Hindlimb muscle (tissue), 1 donor: ENCODE results near the gene VSIR. TPM values are rescaled to one million over a fixed set of nuclear protein-coding genes. Genes with fewer than 3 reads are reported as not detected.

ENCODE experiments used
- DNase-seq: peaks from one replicate; pipeline ENCODE4 v3.0.0-alpha.2; 2013
- polyA plus RNA-seq: library from polyadenylated mRNA; unstranded; fragments of 120-200 nt; gene quantifications from one replicate; pipeline ENCODE4 v1.2.1, GENCODE V29; 2013; ENCODE audit not compliant: insufficient read length

The VSIR gene
- polyA plus RNA-seq, 1 donor = 50.4 TPM

DNA sequence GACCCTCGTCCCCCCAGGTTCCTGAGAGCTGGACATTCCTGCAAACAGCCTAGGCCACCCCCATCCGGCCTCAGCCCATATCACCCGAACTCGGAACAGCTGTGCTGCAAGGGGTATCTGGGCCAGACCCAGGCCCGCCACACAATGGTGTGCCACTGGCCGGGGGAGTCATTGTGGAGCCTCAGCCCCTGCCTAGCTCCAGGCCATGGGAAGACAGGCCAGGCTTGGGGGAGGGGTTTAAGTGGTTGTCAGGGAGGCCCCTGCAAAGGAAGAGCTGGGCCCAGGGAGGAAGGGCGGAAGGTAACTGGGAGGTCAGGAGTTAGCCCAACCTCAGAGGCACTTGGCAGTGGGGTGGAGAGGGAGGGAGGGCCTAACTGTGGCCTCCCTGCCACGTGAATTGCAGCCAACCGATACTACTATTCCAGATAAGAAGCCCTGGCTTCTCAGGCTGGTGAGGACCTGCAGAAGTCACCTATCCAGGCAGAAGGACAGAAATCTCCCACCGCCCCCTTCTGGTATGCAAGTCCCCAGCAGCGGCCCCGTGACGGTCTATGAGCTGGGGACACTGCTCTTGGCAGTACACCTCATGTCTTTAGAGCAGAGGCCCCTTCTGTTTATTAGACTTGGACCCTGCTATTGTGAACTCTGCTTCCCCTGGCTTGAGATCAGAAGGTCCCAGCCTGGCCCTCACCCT, 26.8 kb downstream of the VSIR start:
- DNase-seq = no peak

DNA sequence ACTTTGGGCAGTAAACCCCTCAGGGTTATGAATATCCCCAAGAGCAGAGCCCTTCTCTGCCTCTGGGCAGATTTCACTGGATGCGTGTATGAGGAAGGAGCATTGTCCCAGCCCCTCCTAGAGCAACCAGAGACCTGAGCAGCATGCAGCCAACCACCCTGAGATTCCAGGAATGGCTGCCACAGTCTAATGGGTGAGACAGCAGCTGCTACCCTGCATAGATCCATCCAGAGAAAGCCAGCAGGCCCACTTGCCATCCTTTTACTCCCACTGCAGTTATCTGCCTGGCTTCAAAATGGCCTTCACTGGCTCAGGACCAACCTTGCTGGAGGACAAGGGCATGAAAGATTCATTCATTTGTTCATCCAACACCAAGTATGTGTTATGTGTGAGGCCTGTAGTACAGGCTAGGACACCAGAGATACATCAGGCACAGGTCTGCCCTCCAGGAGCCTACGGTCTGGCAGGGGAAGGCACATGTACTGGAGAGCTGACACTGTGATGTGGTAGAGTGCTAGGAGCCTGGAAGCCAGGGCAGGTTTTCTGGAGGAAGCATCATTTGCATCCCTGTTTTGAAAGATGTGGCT, 27.6 kb downstream of the VSIR start:
- DNase-seq = no peak

DNA sequence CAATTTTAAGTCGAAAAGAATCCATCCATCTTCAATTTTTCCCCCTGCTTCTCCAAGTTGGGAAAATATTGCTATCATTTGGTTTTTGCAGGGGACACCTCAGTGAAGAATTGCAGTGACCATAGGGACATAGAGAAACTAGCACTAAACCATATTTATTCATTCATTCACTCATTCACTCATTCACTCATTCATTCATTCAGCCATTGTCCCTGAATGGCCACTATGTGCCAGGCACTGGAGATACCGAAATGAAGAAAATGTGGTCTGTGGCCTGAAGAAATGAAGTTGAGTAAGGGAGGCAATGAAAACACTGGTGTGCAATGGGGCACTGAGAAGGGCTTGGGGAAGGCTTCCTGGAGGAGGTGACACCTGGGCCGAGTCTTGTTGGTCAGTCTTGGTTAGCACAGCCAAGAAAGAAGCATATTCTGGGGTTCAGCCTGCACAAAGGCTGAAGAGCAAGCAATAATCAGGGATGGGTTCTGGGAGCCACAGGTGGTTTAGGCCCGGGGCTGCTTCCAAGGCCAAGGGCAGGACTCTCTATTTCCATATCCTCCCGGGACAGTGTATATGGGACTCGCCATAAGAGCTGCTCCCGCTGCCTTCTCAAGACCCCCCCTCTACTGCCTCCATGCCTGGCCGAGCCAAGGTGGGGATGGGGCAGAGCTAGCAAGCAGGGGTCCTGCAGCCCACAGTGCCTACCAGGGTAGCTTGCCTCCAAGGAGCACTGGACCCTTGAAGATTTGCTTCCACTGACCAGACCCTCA, 28.2 kb downstream of the VSIR start:
- DNase-seq = no peak

DNA sequence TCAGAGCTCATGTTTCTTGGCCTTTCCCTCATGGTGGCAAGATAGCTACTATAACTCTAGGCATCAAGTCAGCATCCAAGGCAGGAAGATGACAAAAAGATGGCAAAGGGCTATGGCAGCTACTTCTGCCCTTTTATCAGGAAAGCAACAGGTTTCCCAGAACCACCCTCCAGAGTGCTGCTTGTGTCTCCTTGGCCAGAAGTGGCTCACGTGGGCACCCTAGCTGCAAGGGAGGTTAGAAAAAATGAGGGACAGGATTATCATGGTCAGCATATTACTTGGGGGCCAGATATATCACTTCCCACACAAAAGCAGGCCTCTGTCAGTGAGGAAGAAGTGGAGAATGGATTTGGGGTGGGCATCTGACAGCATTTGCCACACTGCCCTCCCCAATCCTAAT, 29.5 kb downstream of the VSIR start:
- DNase-seq = no peak

DNA sequence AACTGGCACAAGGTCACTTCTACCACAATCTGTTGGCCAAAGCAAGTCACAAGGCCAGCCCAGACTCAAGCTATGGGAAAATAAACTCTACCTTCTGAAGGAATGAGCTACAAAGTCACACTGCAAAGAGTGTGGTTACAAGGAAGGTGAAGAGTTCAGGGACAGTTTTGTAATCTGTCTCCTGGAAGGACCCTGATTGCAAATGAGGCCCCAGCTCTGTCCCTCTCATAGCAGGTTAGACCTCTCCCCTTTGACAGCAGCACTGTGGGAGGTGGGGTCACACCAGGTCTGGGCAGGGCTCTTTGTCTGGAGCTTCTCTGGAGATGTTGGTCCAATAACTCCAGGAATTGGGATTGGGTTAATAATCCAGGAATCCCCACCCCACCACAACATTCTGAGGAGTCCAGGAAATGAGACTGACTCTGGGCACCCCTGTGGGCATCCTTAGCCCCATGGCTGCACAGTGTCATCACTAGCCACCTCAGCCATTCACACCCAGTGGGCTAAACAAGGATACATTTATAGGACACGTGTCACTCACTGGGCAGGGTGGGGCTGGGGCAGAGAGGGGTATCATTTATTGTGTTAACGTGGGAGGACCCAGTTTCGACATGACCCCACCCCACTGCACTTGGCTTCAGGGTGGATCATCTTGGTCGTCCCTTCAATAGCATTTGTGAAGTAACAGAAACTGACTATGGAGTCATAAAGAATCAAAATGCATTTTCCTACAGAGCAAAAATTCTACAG, 30.1 kb downstream of the VSIR start:
- DNase-seq = no peak

DNA sequence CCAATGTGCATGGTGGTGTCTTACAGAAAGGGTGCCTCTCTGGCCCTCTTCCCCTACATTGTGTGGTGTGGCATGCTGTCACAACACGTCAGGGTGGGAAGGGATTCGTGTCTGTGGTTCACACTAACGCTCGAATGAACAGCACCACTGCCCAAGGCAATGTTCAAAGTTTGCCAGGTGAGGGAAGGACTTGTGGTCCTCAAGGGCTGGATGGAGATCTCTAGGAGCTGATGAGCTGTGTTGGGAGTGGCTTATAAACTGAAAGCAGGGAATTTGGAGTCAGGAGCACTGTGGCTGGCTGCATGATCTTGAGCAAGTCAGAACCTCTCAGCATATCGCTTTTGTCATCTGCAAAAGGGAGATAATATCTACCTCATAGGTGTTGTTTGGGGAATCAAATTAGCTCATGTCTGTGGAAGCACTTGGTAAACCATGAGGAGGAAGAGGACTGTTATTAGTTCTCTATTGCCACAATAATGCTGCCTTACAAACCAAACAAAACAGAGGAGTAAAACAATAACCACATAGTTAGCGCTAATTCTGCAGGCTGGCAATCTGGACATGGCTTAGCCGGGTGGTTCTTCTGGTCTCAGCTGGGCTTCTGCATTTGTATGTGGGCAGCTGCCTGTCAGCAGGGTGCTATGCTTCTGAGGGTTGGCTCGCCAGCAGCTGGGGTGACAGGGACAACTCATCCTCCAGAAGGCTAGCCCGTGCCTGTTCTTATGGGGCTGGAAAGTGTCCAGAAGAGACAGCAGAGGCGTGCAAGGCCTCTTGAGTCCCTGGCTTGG, 30.8 kb downstream of the VSIR start:
- DNase-seq = no peak

DNA sequence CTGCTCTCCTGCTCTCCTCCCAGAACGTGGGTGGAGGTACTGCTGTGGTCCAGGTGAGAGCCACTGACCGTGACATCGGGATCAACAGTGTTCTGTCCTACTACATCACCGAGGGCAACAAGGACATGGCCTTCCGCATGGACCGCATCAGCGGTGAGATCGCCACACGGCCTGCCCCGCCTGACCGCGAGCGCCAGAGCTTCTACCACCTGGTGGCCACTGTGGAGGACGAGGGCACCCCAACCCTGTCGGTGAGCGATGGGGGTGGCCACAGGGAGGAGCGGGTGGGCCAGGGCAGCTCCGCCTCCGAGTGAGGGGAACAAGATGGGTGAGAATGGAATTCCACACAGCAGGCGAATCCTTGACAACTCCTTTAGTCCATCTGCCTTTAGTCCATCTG, 31.6 kb downstream of the VSIR start:
- DNase-seq = no peak

DNA sequence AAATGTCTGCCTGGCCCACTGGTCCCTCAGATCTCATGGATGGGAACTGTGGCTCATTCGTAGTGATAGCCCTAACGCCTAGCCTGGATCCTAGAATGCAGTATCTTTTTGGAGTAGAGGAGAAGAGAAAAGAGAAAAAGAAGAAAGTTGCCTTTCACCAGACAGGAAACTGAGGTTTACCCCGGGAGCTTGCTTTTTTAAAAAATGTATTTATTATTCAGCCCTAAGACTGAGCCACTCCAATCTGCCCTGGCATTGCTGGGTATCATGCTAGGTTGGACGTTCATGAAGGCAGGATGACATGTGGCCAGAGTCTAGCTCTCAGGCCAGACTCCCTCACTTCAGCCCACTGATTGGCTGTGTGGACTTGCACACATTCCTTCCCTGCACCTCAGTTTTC, 32.3 kb downstream of the VSIR start:
- no peak for DNase-seq

DNA sequence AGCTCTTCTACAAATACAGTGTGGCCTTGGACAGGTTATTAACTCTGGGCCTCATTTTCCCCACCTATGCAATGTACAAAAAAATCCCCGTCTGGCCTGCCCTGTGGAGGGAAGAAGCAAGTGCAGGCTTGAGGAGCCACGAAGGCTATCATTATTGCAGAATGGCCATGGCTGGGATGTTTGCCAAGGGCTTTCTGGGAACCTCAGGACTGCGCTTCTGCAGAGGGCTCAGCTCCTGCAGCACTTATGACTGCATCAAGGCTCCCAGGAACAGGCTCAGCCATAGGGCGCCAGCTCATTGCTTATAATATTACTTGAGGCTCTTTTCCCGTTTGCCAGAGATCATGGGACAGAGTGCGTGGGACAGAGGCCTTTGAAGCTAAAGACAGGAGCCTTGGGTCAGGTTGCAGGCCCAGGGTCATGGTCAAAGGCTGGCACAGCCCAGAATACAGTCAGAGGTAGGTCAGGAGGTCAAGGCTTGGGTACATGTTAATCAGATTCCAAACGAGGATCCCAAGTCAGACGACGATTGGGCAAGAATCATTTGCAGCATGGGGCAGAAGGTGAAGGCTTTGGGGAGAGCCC, 33.2 kb downstream of the VSIR start:
- DNase-seq = no peak

DNA sequence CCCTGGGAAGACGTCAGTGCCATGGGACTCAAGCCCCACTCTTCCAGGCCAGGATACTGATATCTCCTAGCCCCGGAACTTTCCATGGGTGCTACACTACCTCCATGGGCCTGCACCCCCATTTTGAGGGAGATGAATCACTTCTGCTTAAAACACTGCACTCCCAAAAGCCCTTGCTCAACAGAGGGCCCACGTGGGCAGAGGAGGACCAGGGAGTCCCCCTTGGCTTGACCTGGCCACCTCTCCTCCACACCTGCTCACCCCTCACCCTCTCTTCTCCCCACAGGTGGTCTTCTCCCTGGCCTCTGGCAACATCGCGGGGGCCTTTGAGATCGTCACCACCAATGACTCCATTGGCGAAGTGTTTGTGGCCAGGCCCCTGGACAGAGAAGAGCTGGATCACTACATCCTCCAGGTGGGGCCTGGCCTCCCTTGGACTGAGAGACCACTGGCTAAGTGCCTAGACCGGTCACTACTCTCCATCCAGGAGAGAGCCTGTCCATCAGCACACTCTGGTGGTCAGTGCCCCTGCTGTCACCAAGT, 33.9 kb downstream of the VSIR start:
- DNase-seq = no peak

DNA sequence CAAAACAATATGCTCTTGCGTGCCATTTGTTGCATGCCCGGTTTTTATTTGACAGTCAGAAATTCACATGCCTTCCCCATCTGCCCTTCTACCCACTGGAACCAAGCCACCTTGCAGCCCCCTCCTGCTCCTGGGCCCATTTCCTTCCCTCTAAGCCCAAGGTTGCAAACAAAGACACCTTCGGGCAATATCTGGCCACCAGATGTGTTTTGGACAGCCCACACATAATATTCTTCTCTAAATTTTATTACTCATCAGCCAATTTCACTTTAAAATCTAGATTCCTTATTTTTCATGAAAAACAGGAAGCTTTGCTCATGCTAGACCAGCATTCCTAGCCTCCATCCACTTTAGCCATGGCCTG, 35.5 kb downstream of the VSIR start:
- no peak for DNase-seq

DNA sequence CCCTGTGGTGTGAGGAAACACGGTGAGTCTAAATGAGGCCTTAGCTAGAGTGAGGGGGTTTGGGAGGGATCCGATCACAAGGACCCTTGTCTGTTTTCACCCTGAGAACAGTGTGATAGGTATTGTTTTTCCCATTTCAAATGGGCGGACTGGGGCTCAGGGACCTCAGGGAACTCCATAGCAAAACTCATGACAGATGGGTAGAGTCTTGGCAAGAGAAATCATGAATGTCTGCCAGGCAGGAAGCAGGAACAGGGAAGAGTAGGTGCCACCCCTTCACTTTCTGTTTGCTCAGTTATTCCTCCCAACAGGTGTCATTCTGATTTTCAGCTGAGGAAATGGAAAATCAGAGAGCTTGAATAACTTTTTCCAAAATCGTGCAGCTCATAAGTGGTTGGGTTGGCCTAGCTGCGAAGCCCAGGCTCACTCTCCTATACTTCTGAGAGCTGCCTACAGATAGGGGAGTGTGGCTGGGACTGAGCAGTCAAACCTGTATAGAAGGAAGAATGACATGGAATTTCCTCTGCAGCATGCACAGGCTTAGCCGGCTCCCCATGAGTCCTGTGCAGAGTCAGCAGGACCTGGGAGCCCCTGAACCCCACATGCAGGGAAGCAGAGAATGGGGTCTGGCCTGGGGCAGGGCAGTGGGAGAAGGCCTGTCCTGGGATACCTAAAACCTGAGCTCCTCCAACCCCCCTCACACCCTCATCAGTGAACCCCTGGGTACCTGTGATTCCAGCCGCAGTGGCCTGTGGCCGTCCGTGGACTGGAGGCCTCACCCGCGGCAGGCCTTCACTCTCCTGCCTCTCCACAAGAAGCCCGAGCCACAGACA, 36.1 kb downstream of the VSIR start:
- DNase-seq = no peak

DNA sequence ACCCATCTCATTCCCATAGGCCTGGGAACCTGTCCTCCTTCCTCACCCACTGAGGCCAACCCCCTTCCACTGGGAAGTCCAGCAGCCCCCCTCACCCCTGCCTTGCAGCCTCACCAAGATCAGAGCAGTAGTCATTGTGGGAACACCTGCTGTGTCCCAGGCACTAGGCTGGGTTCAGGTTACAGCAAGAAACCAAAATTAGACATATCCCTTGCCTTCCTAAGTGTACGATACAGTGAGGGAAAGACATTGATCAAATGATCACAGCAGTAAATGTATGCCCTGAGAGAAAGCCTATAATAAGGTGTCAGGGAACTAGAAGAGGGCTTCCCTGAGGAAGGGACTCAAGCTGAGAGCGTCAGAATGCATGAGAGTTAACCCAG, 36.8 kb downstream of the VSIR start:
- DNase-seq = no peak

DNA sequence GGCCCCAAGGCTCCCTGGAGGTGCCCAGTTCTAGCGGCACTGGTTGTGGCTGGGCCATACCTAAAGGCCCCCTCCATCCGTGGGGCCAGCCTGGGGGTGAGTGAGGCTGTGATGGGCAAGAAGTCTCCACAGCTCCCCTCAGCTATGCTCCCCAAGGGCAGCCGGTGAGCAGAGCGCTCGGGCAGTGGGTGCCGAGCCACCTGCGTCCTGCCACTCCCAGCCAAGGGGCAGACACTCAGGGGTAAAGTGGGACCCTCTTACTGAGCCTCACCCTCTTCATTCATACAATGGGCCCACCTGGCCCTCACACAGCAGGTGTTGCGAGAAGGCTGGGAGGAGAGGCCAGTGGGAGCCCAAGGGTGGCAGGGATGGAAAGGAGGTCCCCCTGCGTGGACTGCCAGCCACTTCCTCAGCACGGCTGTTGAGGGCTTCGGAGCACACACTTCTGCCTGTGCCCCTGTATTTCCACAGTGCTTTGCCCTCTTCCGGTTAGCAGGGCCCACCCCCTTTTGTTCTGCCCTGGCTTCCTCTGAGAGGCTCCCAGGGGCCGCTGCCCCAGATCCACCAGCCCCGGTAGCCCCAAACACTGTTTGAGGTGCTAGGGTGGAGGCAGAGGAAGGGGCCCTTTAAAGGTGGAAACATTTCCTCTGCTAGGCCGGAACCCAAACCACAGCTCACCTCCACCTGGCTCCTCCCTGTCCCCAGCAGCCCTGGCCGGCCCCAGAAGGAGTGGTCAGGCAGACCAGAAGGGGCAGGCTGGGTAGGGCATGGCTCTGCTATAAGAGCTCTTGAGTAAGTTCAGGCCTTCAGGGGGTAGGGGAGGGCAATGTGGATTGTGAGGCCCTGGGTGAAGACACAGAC, 37.4 kb downstream of the VSIR start:
- no peak for DNase-seq

DNA sequence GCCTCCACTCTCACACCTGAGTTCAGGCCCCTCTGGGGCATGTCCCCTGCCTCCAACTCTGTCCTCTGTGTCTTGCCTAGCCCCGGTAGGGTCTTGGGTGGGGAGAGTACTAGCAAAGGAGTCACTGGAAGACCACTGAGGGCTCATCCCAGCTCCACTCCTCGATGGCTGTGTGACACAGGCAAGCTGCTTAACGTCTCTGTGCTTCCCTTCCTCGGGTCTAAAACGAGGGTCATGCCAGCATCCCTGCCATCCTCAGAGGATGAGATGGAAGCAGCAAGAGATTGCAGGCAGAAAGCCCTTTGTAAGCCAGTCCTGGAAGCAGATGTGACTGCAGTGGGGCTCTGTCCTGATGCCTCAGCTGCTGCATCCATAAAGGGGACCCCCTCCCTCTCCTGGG, 38.5 kb downstream of the VSIR start:
- no peak for DNase-seq

DNA sequence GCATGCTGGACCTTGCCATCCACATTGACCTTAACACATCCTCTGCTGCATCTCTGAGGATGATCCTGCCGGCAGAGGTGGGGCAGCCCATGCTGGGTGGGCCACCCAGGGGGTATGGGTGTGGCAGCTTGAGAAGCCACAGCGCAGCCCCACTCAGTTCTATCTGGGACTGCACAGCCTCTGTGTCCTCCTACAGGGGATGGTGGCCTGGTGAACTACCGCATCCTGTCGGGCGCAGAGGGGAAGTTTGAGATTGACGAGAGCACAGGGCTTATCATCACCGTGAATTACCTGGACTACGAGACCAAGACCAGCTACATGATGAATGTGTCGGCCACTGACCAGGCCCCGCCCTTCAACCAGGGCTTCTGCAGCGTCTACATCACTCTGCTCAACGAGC, 41.5 kb downstream of the VSIR start:
- no peak for DNase-seq

DNA sequence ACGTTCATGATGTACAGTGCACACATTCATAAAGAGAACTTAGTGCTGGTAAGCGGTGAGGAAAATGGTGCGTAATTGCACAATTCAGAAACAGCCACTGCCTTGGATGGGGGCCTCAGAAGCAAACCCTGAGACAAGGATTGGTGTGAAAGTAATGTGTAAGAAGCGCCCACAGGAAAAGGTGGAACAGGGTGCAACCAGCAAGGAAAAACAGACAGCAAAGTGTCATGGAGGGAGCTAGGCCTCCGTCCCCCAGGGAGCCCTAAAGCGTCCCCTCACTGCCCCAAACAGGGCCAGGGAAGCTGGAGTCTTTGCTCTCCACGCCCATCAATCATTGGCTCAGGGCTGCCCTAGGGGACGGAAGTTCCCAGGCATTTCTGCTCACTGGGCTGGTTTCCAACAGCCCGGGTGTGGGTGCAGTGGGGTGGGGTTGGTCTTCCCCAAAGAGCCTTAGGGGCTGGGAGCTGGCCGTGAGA, 44.1 kb downstream of the VSIR start:
- DNase-seq = no peak

DNA sequence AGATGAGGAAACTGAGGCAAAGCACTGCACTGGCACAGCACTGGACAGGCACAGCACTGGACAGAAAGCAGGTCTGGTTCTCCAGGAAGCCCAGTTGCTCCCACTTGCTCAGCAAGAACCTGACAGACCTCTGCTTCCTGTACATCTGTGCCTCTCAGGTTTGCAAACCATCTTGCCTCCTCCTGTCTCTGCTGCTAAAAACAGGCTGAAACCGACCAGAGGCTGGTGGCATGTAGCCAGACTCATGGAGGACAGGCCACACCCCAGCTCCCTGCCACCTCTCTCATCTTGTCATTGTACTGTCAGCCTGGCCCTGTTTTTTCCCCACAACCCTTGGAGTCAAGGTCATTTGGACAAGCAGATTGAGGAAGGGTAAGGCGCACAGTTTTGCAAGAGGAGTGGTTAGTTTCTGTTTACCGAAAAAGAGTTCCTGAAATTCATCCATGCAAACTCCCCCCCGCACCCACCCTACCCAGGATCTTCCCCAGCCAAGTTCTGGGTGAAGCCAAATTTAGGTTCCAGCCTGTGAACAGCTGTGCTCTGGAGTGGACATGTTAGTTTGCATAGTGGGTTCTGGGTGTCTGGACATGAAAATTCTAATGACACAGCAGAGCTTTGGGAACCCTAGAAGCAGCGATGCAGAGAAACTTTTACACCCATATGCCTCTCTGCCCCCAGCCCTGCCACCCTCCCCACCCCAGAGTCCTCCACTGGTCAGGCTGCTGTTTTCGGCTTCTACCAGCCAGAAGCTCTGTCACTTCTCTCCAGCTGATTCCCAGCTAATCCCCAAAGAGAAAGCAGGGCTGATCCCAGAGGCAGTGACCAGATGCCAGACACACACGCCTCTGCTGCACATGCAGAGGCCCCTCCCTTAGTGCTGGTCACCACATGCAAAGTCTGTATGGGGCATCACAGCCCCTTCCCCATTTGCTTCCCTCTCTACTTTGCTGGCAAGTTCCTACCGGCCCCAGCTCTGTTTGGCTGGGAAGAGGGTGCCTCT, 45.3 kb downstream of the VSIR start:
- DNase-seq = peak; percentile 73
